Measurements from ENCODE around the gene FAM200A. TPM values are rescaled to one million over a fixed set of nuclear protein-coding genes. Genes with fewer than 3 reads are reported as not detected.

The FAM200A gene
- total and polyA plus RNA-seq, 2 of the 8 experiments (the other 6 are each of a cell fraction or from before 2014, with no cell fraction given): 4.3 to 7.5 TPM

GRCh38 chr7:99576251-99576650, 24.3 kb upstream of the FAM200A start (continued):
- TF ChIP-seq EP300 (IDR thresholded peaks at IDR 0.05; ENCODE audit: borderline replicate concordance in 1 of 2, low read depth in 2 of 2, low read length in 2 of 2): no peak
- TF ChIP-seq POLR2AphosphoS5 (IDR thresholded peaks at IDR 0.05; ENCODE audit: low read depth, low read length): no peak

Data from H1 (cell line).